ENCODE data around the gene KCTD21.

Gene KCTD21

DNA sequence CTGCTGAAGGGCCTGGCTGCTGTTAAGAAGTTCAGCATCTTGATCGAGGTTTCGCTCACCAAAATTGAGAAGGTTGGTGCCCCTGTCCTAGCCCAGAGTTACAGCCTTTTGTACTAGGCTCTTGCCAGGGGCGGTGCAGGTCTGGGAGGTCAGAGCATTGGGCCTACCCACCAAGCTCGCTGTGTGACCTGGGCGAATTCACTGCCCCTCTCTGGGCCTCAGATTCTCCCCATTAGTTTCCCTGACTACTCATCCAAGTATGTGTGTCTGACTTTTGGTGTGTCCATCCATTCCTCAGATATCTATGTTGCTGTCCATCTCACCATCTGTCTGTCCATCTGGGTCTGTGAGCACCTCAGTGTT, 11.2 kb upstream of the KCTD21 start:
- 92 to 94% methylated on average over 4 to 5 of the region's 5 CpGs for WGBS, 2 experiments (ENCODE audit: insufficient coverage in 2 of 2)
- Histone ChIP-seq H3K36me3 (ENCODE audit: control insufficient read depth, insufficient read depth, low read length) (peaks cover 68% of the 10 kb centered on the region), H3K4me1 (ENCODE audit: control insufficient read depth, insufficient read depth, low read length, poor library complexity, severe bottlenecking) (peaks cover 8% of the 10 kb centered on the region), H3K9me3 (ENCODE audit: control insufficient read depth, low read length) (no peaks in the 10 kb centered on the region), H3K27ac (ENCODE audit: low read depth, low read length, severe bottlenecking) (no peak overlapping the region), H3K4me3 (ENCODE audit: extremely low read depth, insufficient read depth, low read length, poor library complexity, severe bottlenecking) (no peak overlapping the region)

DNA sequence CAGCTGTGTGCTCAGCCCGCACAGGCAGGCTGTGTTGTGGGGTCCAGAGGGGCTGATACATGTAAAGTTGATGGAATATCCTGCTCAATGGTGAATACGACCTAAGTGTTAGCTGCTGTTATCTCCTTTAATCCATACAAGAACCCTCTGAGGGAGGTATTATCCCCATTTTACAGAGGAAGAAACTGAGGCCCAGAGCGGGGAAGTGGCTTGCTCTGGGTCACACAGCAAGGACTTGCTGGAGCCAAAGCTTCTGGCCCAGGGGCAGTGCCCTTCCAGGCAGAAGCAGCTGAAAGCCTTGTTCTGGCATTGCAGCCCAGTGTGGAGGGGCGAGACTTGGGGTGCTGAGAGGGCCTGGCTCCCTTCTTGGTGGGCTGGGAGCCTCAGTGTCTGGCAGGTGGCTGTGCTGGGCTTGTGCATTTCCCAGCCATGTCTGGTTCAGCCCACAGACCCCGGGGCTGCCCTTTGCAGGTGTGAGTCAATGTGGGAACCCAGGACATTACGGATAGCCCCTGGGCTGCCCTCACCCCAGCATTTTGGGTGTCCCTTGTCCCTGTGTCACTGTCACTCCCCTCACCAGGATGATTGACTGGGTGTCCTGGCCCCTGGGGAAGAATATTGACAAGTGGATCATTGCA, 10.7 kb upstream of the KCTD21 start:
- Histone ChIP-seq H3K36me3 (ENCODE audit: control insufficient read depth, insufficient read depth, low read length) (peaks cover 63% of the 10 kb centered on the region), H3K4me1 (ENCODE audit: control insufficient read depth, insufficient read depth, low read length, poor library complexity, severe bottlenecking) (peaks cover 8% of the 10 kb centered on the region), H3K4me3 (ENCODE audit: extremely low read depth, insufficient read depth, low read length, poor library complexity, severe bottlenecking) (no peak overlapping the region), H3K27ac (ENCODE audit: low read depth, low read length, severe bottlenecking) (no peak overlapping the region), H3K9me3 (ENCODE audit: control insufficient read depth, low read length) (no peaks in the 10 kb centered on the region)
- 86 to 96% methylated on average over 4 to 5 of the region's 6 CpGs for WGBS, 2 experiments (ENCODE audit: insufficient coverage in 2 of 2)

DNA sequence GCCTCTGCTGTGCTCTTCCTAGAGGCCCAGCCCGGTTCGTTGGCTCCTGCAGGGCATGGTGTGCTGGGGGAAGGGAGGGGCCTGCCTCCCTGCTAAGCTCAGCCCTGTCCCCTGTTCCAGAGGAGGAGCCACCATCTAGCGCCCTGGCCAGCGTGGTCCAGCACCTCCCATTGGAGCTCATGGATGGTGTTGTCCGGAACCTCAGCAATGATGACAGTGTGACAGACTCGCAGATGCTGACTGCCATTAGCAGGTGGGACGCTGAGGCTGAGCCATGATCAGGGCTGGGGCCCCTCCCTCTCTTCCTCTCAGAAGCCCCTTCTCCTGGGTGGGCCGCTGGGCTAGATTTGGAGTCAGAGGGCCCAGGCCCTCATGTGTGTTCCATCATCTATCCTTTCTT, 9.4 kb upstream of the KCTD21 start:
- no peak overlapping the region for H3K27ac ChIP-seq (ENCODE audit: low read depth, low read length, severe bottlenecking)
- WGBS, 2 experiments (ENCODE audit: insufficient coverage in 2 of 2), result 89 to 97% methylated on average over 7 of the region's 8 CpGs
- no peak overlapping the region for H3K4me3 ChIP-seq (ENCODE audit: extremely low read depth, insufficient read depth, low read length, poor library complexity, severe bottlenecking)
- H3K9me3 ChIP-seq (ENCODE audit: control insufficient read depth, low read length), result no peaks in the 10 kb centered on the region
- H3K36me3 ChIP-seq (ENCODE audit: control insufficient read depth, insufficient read depth, low read length), result peaks cover 60% of the 10 kb centered on the region
- peaks cover 8% of the 10 kb centered on the region for H3K4me1 ChIP-seq (ENCODE audit: control insufficient read depth, insufficient read depth, low read length, poor library complexity, severe bottlenecking)

DNA sequence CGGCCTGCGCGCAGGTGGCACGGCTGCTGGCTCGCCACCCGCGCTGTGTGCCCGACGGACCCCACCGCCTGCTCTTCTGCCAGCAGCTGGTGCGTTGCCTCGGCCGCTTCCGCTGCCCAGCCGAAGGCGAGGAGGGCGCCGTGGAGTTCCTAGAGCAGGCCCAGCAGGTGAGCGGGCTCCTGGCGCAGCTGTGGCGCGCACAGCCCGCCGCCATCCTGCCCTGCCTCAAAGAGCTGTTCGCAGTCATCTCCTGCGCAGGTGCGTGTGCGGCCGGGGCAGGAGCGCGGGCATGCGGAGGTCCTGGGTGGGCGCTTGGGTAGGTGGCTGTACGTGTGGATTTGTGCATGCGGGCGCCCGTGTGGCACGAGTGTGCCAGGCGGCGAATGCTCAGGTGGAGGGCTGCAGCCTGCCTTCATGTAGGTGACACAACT, 8.2 kb upstream of the KCTD21 start:
- 95 to 96% methylated on average over 35 to 40 of the region's 40 CpGs for WGBS, 2 experiments (ENCODE audit: insufficient coverage in 2 of 2)
- no peaks in the 10 kb centered on the region for H3K9me3 ChIP-seq (ENCODE audit: control insufficient read depth, low read length)
- H3K36me3 ChIP-seq (ENCODE audit: control insufficient read depth, insufficient read depth, low read length), result peaks cover 49% of the 10 kb centered on the region
- no peaks in the 10 kb centered on the region for H3K4me1 ChIP-seq (ENCODE audit: control insufficient read depth, insufficient read depth, low read length, poor library complexity, severe bottlenecking)
- no peak overlapping the region for H3K27ac ChIP-seq (ENCODE audit: low read depth, low read length, severe bottlenecking)
- H3K4me3 ChIP-seq (ENCODE audit: extremely low read depth, insufficient read depth, low read length, poor library complexity, severe bottlenecking), result no peak overlapping the region

DNA sequence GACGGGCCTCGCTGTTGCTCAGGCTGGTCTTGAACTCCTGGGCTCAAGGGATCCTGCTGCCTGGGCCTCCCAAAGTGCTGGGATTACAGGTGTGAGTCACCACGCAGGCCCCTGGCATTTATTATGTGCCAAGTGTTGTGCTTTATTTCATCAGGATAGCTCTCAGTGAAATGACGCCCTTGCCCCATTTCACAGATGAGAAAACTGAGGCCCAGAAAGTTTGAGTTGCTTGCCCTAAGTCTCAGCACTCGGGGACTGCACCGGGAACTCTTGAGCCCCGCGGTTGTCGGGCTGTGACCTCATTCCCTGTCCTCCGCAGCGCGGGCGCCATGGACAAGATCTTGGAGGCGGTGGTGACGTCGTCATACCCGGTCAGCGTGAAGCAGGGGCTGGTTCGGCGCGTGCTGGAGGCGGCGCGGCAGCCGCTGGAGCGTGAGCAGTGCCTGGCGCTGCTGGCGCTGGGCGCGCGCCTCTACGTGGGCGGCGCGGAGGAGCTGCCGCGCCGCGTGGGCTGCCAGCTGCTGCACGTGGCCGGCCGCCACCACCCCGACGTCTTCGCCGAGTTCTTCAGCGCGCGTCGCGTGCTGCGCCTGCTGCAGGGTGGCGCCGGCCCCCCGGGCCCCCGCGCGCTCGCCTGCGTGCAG, 7.6 kb upstream of the KCTD21 start:
- Histone ChIP-seq H3K4me1 (ENCODE audit: control insufficient read depth, insufficient read depth, low read length, poor library complexity, severe bottlenecking) (no peaks in the 10 kb centered on the region), H3K27ac (ENCODE audit: low read depth, low read length, severe bottlenecking) (no peak overlapping the region), H3K9me3 (ENCODE audit: control insufficient read depth, low read length) (no peaks in the 10 kb centered on the region), H3K4me3 (ENCODE audit: extremely low read depth, insufficient read depth, low read length, poor library complexity, severe bottlenecking) (no peak overlapping the region), H3K36me3 (ENCODE audit: control insufficient read depth, insufficient read depth, low read length) (peaks cover 44% of the 10 kb centered on the region)
- 96 to 97% methylated on average over 56 to 58 of the region's 60 CpGs for WGBS, 2 experiments (ENCODE audit: insufficient coverage in 2 of 2)

DNA sequence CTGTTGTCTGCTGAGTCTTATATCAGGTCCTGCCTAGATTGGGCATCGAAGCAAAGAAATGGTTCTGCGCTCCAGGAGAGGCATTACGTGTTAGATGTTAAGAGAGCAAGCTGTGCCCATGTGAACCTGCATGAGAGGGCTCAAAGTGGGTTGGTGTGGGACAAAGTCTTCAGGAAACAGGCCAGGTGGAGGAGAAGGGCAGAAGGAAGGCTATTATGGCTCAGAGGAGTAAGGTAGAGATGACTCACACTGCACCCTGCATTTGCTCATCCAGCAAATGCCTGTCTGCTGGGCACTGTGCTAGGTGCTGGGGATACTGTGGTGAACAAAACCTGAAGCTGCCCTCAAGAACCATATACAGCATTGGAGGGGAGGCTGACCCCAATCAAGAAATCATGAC, 6.1 kb upstream of the KCTD21 start:
- Histone ChIP-seq H3K9me3 (ENCODE audit: control insufficient read depth, low read length) (no peaks in the 10 kb centered on the region), H3K36me3 (ENCODE audit: control insufficient read depth, insufficient read depth, low read length) (peaks cover 29% of the 10 kb centered on the region), H3K4me3 (ENCODE audit: extremely low read depth, insufficient read depth, low read length, poor library complexity, severe bottlenecking) (no peak overlapping the region), H3K27ac (ENCODE audit: low read depth, low read length, severe bottlenecking) (no peak overlapping the region), H3K4me1 (ENCODE audit: control insufficient read depth, insufficient read depth, low read length, poor library complexity, severe bottlenecking) (peaks cover 7% of the 10 kb centered on the region)
- 94 to 97% methylated on average over 3 of the region's 3 CpGs for whole genome bisulfite sequencing, 2 experiments (ENCODE audit: insufficient coverage in 2 of 2)

DNA sequence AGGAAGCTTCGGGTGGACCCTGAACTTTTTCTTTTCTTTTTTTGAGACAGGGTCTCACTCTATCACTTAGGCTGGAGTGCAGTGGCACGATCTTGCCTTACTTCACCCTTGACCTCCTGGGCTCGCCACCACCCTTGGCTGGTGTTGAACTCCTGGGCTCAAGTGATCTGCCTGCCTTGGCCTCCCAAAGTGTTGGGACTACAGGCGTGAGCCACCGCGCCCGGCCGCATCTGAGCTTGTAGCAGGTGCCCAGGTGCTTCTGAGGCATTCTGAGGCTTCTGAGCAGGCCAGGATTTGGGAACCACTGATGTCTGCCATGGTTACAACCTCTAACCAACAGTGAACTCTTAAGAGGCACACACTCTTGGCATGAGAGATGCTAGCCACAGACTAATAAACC, 5.4 kb upstream of the KCTD21 start:
- H3K4me3 ChIP-seq (ENCODE audit: extremely low read depth, insufficient read depth, low read length, poor library complexity, severe bottlenecking), result no peak overlapping the region
- H3K9me3 ChIP-seq (ENCODE audit: control insufficient read depth, low read length), result no peaks in the 10 kb centered on the region
- 85 to 96% methylated on average over 4 to 8 of the region's 8 CpGs for WGBS, 2 experiments (ENCODE audit: insufficient coverage in 2 of 2)
- H3K4me1 ChIP-seq (ENCODE audit: control insufficient read depth, insufficient read depth, low read length, poor library complexity, severe bottlenecking), result peaks cover 10% of the 10 kb centered on the region
- H3K36me3 ChIP-seq (ENCODE audit: control insufficient read depth, insufficient read depth, low read length), result peaks cover 26% of the 10 kb centered on the region
- no peak overlapping the region for H3K27ac ChIP-seq (ENCODE audit: low read depth, low read length, severe bottlenecking)

DNA sequence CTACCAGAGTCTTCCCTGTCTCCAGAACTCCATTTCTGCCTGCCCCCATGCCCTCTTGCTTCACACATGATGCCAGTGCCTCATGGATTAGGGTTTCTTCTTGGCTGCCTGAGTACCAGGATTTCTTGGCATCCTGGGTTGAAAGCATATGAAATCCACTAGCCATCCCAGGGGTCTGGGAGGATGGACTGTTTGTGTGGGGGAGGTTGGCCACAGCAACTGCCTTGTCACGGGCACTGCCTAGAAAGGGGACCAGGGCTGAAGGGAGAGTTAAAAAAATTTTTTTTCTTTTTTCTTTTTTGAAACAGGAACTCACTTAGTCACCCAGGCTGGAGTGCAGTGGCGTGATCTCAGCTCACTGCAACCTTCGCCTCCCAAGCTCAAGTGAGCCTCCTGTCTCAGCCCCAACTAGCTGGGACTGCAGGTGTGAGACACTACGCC, 4.5 kb upstream of the KCTD21 start:
- peaks cover 10% of the 10 kb centered on the region for H3K4me1 ChIP-seq (ENCODE audit: control insufficient read depth, insufficient read depth, low read length, poor library complexity, severe bottlenecking)
- no peaks in the 10 kb centered on the region for H3K9me3 ChIP-seq (ENCODE audit: control insufficient read depth, low read length)
- no peak overlapping the region for H3K4me3 ChIP-seq (ENCODE audit: extremely low read depth, insufficient read depth, low read length, poor library complexity, severe bottlenecking)
- H3K36me3 ChIP-seq (ENCODE audit: control insufficient read depth, insufficient read depth, low read length), result peaks cover 17% of the 10 kb centered on the region
- 100% methylated on average over 1 of the region's 4 CpGs; no CpG with 5 or more reads in 1 of the 2 experiments for WGBS, 2 experiments (ENCODE audit: insufficient coverage in 2 of 2)
- no peak overlapping the region for H3K27ac ChIP-seq (ENCODE audit: low read depth, low read length, severe bottlenecking)

DNA sequence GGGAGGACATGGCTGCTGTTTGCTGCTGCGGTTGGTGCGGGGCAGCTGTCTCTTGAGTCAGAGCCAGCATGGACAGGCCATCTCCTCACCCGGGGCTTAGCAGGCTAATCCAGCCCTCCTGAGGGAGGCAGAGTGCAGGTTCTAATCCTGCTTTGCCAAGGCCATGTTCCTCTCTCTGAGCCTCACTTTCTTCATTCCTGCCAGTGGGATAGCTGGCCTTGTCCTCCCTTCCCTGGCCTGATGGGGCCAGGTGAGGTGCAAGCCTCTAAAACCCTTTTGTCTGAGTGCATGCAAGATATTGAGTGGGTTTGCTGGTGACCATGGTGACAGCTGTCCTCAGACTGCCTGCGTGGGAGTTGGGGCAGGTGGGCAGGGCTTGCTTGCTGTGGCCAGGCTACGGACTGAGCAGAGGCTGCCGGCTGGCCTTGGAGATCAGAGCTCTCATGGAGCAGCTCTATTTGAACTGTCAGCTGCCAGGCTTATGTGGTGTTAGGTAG, 3.8 kb upstream of the KCTD21 start:
- WGBS, 2 experiments (ENCODE audit: insufficient coverage in 2 of 2), result 92 to 96% methylated on average over 5 of the region's 6 CpGs
- Histone ChIP-seq H3K4me3 (ENCODE audit: extremely low read depth, insufficient read depth, low read length, poor library complexity, severe bottlenecking) (no peak overlapping the region), H3K4me1 (ENCODE audit: control insufficient read depth, insufficient read depth, low read length, poor library complexity, severe bottlenecking) (peaks cover 10% of the 10 kb centered on the region)

DNA sequence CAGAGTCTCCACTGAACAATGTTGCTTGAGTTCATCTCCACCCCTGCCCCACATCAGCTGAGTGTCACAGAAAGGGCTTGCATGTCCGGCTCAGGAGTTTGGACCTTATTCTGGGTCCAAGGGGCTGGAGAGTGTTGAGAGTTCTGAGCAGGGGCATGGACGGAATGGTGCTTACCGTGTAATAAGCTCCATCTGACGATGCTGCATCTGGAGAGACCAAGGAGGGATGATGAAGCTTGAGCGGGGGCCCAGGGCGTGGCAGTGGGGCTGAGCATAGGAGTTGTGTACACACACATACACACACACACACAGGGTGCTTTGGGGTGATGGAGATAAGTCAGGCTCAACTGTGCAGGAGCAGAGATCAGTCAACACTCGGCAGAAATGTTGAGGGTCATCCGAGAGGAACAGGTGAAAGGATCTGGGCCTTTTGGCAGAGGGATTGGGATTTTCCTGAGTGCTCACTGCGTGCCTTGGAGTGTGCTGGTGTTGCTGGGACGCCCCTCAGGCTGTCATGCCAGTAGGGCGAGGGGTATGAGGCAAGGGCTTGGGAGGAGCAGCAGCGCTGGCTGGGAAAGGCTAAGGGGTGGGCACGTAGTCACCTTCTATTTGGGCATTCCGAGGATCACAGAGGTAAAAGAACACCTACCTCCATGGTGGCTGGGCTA, 2.6 kb upstream of the KCTD21 start:
- H3K4me3 ChIP-seq (ENCODE audit: extremely low read depth, insufficient read depth, low read length, poor library complexity, severe bottlenecking), result no peak overlapping the region
- H3K36me3 ChIP-seq (ENCODE audit: control insufficient read depth, insufficient read depth, low read length), result peaks cover 9% of the 10 kb centered on the region
- H3K9me3 ChIP-seq (ENCODE audit: control insufficient read depth, low read length), result no peaks in the 10 kb centered on the region
- no peak overlapping the region for H3K27ac ChIP-seq (ENCODE audit: low read depth, low read length, severe bottlenecking)
- H3K4me1 ChIP-seq (ENCODE audit: control insufficient read depth, insufficient read depth, low read length, poor library complexity, severe bottlenecking), result peaks cover 17% of the 10 kb centered on the region
- 94 to 96% methylated on average over 10 to 11 of the region's 14 CpGs for WGBS, 2 experiments (ENCODE audit: insufficient coverage in 2 of 2)

More for the DNA sequence above, 3.8 kb upstream of the KCTD21 start:
- Histone ChIP-seq H3K36me3 (ENCODE audit: control insufficient read depth, insufficient read depth, low read length) (peaks cover 12% of the 10 kb centered on the region), H3K27ac (ENCODE audit: low read depth, low read length, severe bottlenecking) (no peak overlapping the region), H3K9me3 (ENCODE audit: control insufficient read depth, low read length) (no peaks in the 10 kb centered on the region)
